ENCODE data around the gene NECAB3.
"Not testable (repeated sequence)": the region's sequence is repeated elsewhere in the genome, so short reads cannot be mapped to it uniquely, and the experiment has no call there.

The NECAB3 gene

DNA sequence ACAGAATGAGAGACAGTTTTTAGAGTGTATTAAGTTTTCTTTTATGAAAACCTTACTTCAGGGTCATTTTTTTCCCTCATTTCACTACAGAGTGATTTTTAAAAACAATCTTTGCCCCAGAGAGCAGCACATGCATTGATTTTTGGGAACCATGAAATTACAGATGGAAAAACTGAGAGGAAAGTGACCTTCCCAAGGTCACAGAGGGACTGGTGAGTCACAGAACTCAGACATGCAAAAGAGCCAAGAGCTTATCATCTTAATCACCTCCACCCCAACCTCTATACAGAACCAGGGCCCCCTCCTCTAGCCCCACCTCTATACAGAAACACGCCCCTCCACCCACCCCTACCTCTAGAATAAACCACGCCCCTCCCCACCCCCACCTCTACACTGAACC lies 35.2 kb upstream of the NECAB3 start:
- Histone ChIP-seq H3K9me3 (ENCODE audit: control insufficient read depth, low read length) (no peaks in the 10 kb centered on the region), H3K27me3 (replicated peaks; ENCODE audit: control insufficient read depth, insufficient read depth, low read length) (no peaks in the 10 kb centered on the region), H3K4me3 (ENCODE audit: low read length) (no peak overlapping the region), H3K9ac (ENCODE audit: low read length) (no peak overlapping the region), H3K36me3 (ENCODE audit: control insufficient read depth, insufficient read depth, low read length, severe bottlenecking) (peaks cover 34% of the 10 kb centered on the region), H3K4me1 (ENCODE audit: control insufficient read depth, insufficient read depth, low read length) (peaks cover 5% of the 10 kb centered on the region)
- no peak for DNase-seq (ENCODE audit: low read depth)

DNA sequence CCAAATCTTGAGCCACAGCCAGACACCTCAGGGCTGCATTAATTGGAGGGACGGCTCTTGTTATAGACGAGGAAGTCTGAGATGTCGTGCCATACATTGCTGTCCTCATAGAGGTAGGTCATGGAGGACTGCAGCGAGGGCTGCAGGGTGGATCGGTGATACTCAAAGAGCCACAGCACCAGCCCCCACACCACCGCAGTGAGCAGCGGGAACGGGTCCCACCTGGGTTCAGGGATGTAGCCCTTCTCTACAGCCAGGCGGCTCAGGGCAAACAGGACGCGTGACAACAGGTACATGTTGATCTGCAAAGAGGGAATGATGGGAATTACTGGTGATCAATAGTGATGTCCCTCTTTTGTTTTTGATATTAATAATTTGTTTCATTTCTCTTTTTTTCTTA lies 33.4 kb upstream of the NECAB3 start:
- H3K9me3 ChIP-seq (ENCODE audit: control insufficient read depth, low read length): no peaks in the 10 kb centered on the region
- H3K4me1 ChIP-seq (ENCODE audit: control insufficient read depth, insufficient read depth, low read length): peaks cover 5% of the 10 kb centered on the region
- no peak overlapping the region for H3K9ac ChIP-seq (ENCODE audit: low read length)
- no peaks in the 10 kb centered on the region for H3K27me3 ChIP-seq (replicated peaks; ENCODE audit: control insufficient read depth, insufficient read depth, low read length)
- no peak overlapping the region for H3K4me3 ChIP-seq (ENCODE audit: low read length)
- no peak for DNase-seq (ENCODE audit: low read depth)
- H3K36me3 ChIP-seq (ENCODE audit: control insufficient read depth, insufficient read depth, low read length, severe bottlenecking): peaks cover 24% of the 10 kb centered on the region

DNA sequence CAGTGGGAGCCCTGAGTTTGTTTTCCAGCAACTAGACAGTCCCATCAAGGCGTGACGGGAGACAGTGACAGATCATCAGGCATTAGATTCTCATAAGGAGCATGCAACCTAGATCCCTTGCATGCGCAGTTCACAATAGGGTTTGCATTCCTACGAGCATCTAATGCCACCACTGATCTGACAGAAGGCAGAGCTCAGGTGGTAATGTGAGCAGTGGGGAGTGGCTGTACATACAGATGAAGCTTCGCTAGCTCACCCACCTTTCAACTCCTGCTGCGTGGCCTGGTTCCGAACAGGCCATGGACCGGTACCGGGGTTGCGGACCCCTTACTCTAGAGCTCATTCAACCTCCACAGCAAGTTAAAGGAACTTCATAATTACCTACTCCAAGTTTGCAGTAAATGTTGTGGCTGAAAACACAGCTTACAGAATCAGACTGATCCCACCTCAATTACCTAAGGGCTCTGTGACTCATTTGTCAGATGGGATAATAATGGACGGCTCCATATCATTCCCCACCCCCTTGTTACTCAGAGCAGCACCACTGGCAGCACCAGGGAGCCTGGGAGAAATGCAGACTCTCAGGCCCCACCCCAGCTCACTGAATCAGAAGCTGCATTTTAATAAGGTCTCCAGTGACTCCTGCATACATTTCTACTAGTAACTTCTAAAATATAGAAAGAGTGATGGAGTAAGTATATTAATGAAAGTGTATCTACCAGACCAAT lies 30.1 kb upstream of the NECAB3 start:
- H3K4me1 ChIP-seq (ENCODE audit: control insufficient read depth, insufficient read depth, low read length): peaks cover 4% of the 10 kb centered on the region
- peaks cover 10% of the 10 kb centered on the region for H3K36me3 ChIP-seq (ENCODE audit: control insufficient read depth, insufficient read depth, low read length, severe bottlenecking)
- H3K9ac ChIP-seq (ENCODE audit: low read length): no peak overlapping the region
- no peaks in the 10 kb centered on the region for H3K27me3 ChIP-seq (replicated peaks; ENCODE audit: control insufficient read depth, insufficient read depth, low read length)
- H3K4me3 ChIP-seq (ENCODE audit: low read length): no peak overlapping the region
- DNase-seq (ENCODE audit: low read depth): no peak
- no peaks in the 10 kb centered on the region for H3K9me3 ChIP-seq (ENCODE audit: control insufficient read depth, low read length)

DNA sequence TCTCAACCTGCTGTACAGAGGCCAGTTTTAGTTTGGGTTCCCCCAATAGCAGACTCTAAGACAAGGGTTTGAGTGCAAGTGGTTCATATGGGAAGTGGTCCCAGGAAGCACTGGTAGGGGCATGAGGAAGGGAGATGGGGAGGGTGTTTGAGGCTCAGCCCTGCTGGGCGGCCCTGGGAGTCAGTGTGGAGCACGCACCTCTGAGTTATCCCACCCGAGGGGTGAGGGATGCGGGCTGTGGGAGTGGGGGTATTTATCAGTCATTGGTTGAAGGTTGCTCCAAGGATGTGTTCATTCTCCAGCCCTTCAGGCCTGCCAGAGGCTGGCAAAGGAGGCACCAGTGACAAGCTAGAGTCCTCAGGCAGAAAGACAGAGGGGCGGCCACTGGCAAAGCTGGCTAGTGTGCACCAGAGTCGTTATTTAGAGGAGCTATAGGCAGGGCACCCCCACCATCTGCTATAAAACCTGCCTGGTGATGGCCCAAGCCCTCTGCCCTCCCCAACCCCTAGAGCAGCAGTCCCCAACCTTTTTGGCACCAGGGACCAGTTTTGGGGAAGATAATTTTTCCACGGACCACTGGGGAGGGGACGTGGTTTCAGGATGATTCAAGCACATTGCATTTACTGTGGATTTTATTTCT lies 29.4 kb upstream of the NECAB3 start:
- Histone ChIP-seq H3K4me1 (ENCODE audit: control insufficient read depth, insufficient read depth, low read length) (no peaks in the 10 kb centered on the region), H3K27me3 (replicated peaks; ENCODE audit: control insufficient read depth, insufficient read depth, low read length) (no peaks in the 10 kb centered on the region), H3K9ac (ENCODE audit: low read length) (no peak overlapping the region), H3K4me3 (ENCODE audit: low read length) (no peak overlapping the region), H3K9me3 (ENCODE audit: control insufficient read depth, low read length) (no peaks in the 10 kb centered on the region), H3K36me3 (ENCODE audit: control insufficient read depth, insufficient read depth, low read length, severe bottlenecking) (peaks cover 10% of the 10 kb centered on the region)
- no peak for DNase-seq (ENCODE audit: low read depth)

DNA sequence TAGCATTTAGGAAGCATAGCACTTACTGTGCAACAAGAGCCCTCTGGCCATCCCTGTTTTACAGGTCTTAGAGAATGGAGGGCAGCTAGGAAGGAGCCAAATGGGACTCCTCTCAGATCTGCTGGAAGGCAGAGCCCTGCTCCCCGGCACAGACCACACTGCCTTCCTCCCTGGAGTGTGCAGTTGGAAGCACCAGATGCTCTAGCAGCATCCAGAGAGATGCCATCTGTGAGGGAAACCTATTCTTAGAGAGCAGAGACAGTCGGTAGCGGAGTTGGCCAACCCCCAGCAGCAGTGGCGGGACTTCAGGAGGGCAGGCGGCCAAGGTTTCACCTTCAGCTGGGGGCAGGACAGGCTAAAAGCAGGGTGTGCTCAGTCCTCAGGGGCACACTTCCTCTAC lies 28.6 kb upstream of the NECAB3 start:
- Histone ChIP-seq H3K9me3 (ENCODE audit: control insufficient read depth, low read length) (no peaks in the 10 kb centered on the region), H3K36me3 (ENCODE audit: control insufficient read depth, insufficient read depth, low read length, severe bottlenecking) (peaks cover 10% of the 10 kb centered on the region), H3K4me3 (ENCODE audit: low read length) (no peak overlapping the region), H3K4me1 (ENCODE audit: control insufficient read depth, insufficient read depth, low read length) (no peaks in the 10 kb centered on the region), H3K27me3 (replicated peaks; ENCODE audit: control insufficient read depth, insufficient read depth, low read length) (no peaks in the 10 kb centered on the region), H3K9ac (ENCODE audit: low read length) (no peak overlapping the region)
- no peak for DNase-seq (ENCODE audit: low read depth)

DNA sequence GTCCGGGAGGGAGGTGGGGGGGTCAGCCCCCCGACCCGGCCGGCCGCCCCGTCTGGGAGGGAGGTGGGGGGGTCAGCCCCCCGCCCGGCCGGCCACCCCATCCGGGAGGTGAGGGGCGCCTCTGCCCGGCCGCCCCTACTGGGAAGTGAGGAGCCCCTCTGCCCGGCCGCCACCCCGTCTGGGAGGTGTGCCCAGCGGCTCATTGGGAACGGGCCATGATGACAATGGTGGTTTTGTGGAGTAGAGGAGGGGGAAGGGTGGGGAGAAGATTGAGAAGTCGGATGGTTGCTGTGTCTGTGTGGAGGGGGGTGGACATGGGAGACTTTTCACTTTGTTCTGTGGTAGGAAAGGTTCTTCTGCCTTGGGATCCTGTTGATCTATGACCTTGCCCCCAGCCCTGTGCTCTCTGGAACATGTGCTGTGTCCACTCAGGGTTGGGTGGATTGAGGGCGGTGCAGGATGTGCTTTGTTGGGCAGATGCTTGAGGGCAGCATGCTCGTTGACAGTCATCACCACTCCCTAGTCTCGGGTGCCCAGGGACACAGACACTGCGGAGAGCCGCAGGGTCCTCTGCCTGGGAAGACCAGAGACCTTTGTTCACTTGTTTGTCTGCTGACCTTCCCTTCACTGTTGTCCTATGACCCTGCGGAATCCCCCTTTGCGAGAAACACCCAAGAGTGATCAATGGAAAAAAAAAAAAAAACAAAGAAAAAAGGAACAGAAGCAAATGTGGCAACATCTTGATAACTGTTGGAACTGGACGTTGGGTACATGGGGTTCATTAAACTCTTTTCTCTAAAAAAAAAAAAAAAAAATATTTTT lies 27.6 kb upstream of the NECAB3 start:
- no peak for DNase-seq (ENCODE audit: low read depth)
- H3K4me3 ChIP-seq (ENCODE audit: low read length): no peak overlapping the region
- no peaks in the 10 kb centered on the region for H3K9me3 ChIP-seq (ENCODE audit: control insufficient read depth, low read length)
- H3K4me1 ChIP-seq (ENCODE audit: control insufficient read depth, insufficient read depth, low read length): peaks cover 7% of the 10 kb centered on the region
- no peaks in the 10 kb centered on the region for H3K27me3 ChIP-seq (replicated peaks; ENCODE audit: control insufficient read depth, insufficient read depth, low read length)
- H3K9ac ChIP-seq (ENCODE audit: low read length): no peak overlapping the region
- no peaks in the 10 kb centered on the region for H3K36me3 ChIP-seq (ENCODE audit: control insufficient read depth, insufficient read depth, low read length, severe bottlenecking)

DNA sequence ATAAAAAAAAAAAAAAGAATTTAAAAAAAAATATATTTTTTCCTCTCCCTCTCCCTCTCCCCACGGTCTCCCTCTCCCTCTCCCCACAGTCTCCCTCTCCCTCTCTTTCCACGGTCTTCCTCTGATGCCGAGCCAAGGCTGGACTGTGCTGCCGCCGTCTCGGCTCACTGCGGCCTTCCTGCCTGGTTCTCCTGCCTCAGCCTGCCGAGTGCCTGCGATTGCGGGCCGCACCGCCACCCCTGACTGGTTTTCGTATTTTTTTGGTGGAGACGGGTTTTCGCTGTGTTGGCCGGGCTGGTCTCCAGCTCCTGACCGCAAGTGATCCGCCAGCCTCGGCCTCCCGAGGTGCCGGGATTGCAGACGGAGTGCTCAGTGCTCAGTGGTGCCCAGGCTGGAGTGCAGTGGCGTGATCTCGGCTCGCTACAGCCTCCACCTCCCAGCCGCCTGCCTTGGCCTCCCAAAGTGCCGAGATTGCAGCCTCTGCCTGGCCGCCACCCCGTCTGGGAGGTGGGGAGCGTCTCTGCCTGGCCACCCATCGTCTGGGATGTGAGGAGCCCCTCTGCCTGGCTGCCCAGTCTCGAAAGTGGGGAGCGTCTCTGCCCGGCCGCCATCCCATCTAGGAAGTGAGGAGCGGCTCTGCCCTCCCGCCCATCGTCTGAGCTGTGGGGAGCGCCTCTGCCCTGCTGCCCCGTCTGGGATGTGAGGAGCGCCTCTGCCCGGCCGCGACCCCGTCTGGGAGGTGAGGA lies 26.6 kb upstream of the NECAB3 start:
- not testable (repeated sequence) for H3K9ac ChIP-seq (ENCODE audit: low read length); H3K4me3 ChIP-seq (ENCODE audit: low read length); H3K27me3 ChIP-seq (replicated peaks; ENCODE audit: control insufficient read depth, insufficient read depth, low read length); H3K36me3 ChIP-seq (ENCODE audit: control insufficient read depth, insufficient read depth, low read length, severe bottlenecking); H3K9me3 ChIP-seq (ENCODE audit: control insufficient read depth, low read length); DNase-seq (ENCODE audit: low read depth)
- H3K4me1 ChIP-seq (ENCODE audit: control insufficient read depth, insufficient read depth, low read length): peaks cover 12% of the 10 kb centered on the region

DNA sequence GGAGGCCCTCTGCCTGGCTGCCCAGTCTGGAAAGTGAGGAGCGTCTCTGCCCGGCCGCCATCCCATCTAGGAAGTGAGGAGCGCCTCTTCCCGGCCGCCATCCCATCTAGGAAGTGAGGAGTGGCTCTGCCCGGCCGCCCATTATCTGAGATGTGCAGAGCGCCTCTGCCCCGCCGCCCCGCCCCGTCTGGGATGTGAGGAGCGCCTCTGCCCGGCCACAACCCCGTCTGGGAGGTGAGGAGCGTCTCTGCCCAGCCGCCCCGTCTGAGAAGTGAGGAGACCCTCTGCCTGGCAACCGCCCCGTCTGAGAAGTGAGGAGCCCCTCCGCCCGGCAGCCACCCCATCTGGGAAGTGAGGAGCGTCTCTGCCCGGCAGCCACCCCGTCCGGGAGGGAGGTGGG lies 24.7 kb upstream of the NECAB3 start:
- H3K4me3 ChIP-seq (ENCODE audit: low read length); H3K36me3 ChIP-seq (ENCODE audit: control insufficient read depth, insufficient read depth, low read length, severe bottlenecking); DNase-seq (ENCODE audit: low read depth); H3K27me3 ChIP-seq (replicated peaks; ENCODE audit: control insufficient read depth, insufficient read depth, low read length); H3K9ac ChIP-seq (ENCODE audit: low read length); H3K9me3 ChIP-seq (ENCODE audit: control insufficient read depth, low read length): not testable (repeated sequence)
- H3K4me1 ChIP-seq (ENCODE audit: control insufficient read depth, insufficient read depth, low read length): peaks cover 19% of the 10 kb centered on the region

DNA sequence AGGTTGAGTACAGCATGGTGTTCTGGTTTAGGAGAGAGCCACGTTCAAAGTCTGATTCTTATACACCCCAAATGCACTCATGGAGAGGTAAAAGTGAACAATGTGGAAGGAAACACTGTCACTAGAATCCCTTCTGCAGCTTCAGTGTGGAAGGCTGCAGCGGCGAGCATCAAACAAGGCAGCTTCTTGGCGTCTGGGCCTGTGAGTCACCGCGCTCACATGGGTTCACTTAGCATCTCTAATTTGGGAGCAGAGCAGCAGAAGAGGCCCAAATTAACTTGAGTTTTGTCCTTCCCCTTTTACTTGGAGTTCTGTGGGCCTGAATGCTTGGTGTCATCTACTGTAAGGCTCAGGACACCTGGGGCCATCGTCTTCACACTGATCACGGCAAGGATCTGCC lies 22.9 kb upstream of the NECAB3 start:
- peak; percentile 90 for DNase-seq (ENCODE audit: low read depth)

DNA sequence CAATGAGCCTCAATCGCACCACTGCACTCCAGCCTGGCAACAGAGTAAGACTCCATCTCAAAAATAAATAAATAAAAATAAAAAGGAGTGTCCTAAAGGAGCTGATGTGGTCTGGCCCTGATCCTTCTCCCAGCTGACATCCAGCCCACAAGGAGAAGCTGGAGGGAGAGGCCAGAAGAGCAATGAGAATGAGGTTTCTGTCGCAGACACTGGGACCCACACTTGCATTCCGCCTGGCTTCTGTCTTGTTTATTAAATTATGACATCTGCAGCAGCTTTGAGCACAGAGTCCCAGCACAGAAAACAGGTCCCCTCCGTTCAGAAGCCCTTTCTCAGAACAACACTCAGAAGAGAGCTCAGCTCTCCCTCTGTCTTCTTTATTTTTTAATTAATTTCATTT lies 22.2 kb upstream of the NECAB3 start:
- Histone ChIP-seq H3K4me1 (ENCODE audit: control insufficient read depth, insufficient read depth, low read length) (peaks cover 19% of the 10 kb centered on the region), H3K9ac (ENCODE audit: low read length) (no peak overlapping the region), H3K9me3 (ENCODE audit: control insufficient read depth, low read length) (no peaks in the 10 kb centered on the region), H3K36me3 (ENCODE audit: control insufficient read depth, insufficient read depth, low read length, severe bottlenecking) (no peaks in the 10 kb centered on the region), H3K4me3 (ENCODE audit: low read length) (no peak overlapping the region), H3K27me3 (replicated peaks; ENCODE audit: control insufficient read depth, insufficient read depth, low read length) (no peaks in the 10 kb centered on the region)
- no peak for DNase-seq (ENCODE audit: low read depth)

More for the DNA sequence above, 22.9 kb upstream of the NECAB3 start:
- no peaks in the 10 kb centered on the region for H3K27me3 ChIP-seq (replicated peaks; ENCODE audit: control insufficient read depth, insufficient read depth, low read length)
- peak overlapping the region; percentile 42 for H3K9ac ChIP-seq (ENCODE audit: low read length)
- H3K4me1 ChIP-seq (ENCODE audit: control insufficient read depth, insufficient read depth, low read length): peaks cover 19% of the 10 kb centered on the region
- no peak overlapping the region for H3K4me3 ChIP-seq (ENCODE audit: low read length)
- H3K36me3 ChIP-seq (ENCODE audit: control insufficient read depth, insufficient read depth, low read length, severe bottlenecking): no peaks in the 10 kb centered on the region
- no peaks in the 10 kb centered on the region for H3K9me3 ChIP-seq (ENCODE audit: control insufficient read depth, low read length)

DNA sequence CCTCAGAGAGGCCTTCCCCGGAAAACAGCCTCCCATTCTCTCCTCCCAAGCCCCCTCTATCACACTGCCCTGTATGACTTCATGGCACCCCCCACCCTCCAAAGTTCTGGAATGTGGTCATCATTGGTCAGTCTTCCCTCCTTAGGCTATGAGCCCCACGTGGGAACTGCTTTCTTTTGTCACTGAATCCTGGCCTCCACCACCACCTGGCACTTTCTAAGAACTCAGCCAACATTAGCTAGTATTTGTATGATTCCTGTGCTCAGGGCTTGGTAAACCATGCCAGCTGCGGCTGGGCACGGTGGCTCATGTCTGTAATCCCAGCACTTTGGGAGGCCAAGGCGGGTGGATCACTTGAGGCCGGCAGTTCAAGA lies 20.4 kb upstream of the NECAB3 start:
- H3K27me3 ChIP-seq (replicated peaks; ENCODE audit: control insufficient read depth, insufficient read depth, low read length): no peaks in the 10 kb centered on the region
- H3K9me3 ChIP-seq (ENCODE audit: control insufficient read depth, low read length): no peaks in the 10 kb centered on the region
- DNase-seq (ENCODE audit: low read depth): no peak
- no peaks in the 10 kb centered on the region for H3K36me3 ChIP-seq (ENCODE audit: control insufficient read depth, insufficient read depth, low read length, severe bottlenecking)
- H3K9ac ChIP-seq (ENCODE audit: low read length): no peak overlapping the region
- H3K4me3 ChIP-seq (ENCODE audit: low read length): no peak overlapping the region
- H3K4me1 ChIP-seq (ENCODE audit: control insufficient read depth, insufficient read depth, low read length): peaks cover 25% of the 10 kb centered on the region

All from adipocyte (in vitro differentiated cells).